A549 (cell line): ENCODE data around the gene CGB2.
"Not testable (repeated sequence)": the region's sequence is repeated elsewhere in the genome, so short reads cannot be mapped to it uniquely, and the experiment has no call there.

ENCODE experiments used
- CHD2 ChIP-seq: fragments of 150-350 bp; IDR thresholded peaks from 2 replicates; pipeline ENCODE4 v1.6.1; 2014; ENCODE audit warnings: low read length; ENCODE audit not compliant: partially characterized antibody
- CTCF ChIP-seq: fragments of >200 bp; sonication (Bioruptor Twin); formaldehyde crosslinking; IDR thresholded peaks from 3 replicates; pipeline ENCODE4 v1.5.1; 2016
- MAX ChIP-seq: IDR thresholded peaks from 2 replicates; pipeline ENCODE4 v1.6.1; 2012

GRCh38 chr19:49025599-49025998 is 6.1 kb upstream of the CGB2 start:
- TF ChIP-seq MAX, CTCF, CHD2: not testable (repeated sequence)
